NCI-H128 (cell line): ENCODE results near the gene RAB15.

Experiments
- DNase-seq: peaks from one replicate; lab custom pipeline; 2025; ENCODE audit not compliant: unreplicated experiment; lab: John Stamatoyannopoulos, UW

Gene RAB15

GRCh38 chr14:64971943-64972791 lies at the start of gene RAB15:
Gene RAB15, minus strand, starts transcription at chr14:64972336. Its CDS starts 260 bp downstream, at chr14:64972076.
- no peak for DNase-seq

GRCh38 chr14:65019944-65020566 lies 47.9 kb upstream of the RAB15 start:
- no peak for DNase-seq

DNA sequence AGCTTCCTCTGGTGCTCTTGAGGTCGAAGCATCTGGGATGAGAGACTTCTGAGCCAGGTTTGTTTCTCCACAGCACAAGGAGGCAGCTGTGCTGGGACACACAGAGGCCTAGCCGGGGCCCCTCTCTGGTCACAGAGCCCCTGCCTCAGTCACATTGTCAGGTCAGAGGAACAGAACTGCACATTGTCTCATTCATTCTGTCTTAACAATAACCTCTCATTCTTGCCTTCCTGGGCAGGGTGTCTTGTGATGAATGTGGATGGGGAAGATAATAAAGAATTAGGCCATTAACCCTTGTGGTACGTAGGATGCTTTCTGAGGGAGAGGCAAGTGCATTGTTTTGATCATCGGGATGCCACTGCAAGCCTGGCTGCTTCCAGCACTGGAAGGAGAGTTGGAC lies 44.3 kb upstream of the RAB15 start:
- no peak for DNase-seq

DNA sequence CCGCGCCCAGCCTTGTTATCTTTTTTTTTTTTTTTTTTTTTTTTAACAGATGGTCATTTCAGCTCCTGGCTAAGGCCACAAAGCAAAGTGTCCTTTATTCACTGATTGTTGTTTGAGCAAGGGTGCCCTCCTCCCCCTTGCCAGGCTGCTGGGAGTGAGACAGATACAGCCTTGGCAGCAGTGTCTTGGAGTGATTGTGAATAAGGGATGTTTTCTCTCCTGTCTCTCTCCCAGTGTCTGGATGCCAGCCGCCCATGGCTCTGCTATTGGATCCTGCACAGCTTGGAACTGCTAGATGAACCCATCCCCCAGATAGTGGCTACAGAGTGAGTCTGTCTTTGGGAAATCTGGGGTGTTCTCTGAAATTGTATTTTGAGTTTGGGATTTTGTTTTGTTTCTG lies 43.3 kb upstream of the RAB15 start:
- no peak for DNase-seq

GRCh38 chr14:65012353-65012752 lies 40.2 kb upstream of the RAB15 start:
- no peak for DNase-seq

DNA sequence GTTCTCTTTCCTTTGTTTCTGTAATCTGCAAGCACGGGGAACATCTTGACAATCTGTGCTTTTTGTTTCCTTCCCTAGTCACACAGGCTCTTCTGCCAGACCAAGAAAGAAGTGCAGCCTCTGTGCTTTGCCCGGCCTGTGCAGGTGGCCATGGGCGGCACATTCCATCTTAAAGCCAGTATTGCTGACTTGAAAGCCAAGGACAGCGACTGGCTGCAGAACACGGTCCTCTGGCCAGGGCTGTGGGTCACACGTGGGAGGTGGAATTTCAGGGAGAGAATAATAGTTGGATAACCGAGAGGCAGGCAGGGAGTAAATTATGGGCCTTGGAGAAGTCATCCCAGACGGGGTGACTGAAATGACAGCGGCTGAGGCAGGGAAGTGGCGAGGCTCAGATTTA lies 39.4 kb upstream of the RAB15 start:
- DNase-seq, result no peak

DNA sequence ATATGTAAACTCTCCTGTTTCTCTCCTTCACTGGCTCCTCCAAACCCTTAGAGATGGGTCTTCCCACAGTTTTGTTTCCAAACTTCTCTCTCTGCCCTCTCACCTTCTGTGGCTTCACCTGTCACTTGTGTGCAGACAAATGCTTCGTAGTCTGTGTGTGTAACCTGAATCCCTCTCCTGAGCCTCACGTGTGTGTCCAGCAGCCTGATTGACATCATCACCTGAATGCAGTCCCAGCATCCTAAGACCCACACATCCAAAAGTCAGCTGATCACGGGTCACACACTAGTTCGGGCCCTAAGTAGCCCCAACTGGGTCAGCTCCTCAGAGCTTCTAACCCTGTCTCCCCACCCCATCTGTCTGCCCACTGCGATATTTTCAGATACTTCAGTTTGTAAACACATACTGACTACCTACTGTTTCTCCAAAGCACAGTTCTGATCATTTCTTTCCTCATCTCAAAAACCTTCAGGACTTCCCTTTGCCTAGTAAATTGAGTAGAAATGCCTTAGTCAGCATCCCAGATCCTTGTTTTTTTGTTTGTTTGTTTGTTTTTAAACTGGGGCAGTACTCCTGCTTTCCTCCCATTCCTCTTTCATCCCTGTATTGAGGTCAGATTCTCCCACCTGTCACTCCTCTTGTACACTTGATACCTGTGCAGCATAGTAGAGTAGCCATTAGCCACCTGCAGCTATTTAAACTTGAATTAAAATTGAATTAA lies 38.2 kb upstream of the RAB15 start:
- DNase-seq, result no peak

- DNase-seq, result no peak
These were observed 35.1 kb upstream of the RAB15 start for GRCh38 chr14:65007202-65007601.

GRCh38 chr14:65006261-65006721 lies 34.2 kb upstream of the RAB15 start:
- no peak for DNase-seq

DNA sequence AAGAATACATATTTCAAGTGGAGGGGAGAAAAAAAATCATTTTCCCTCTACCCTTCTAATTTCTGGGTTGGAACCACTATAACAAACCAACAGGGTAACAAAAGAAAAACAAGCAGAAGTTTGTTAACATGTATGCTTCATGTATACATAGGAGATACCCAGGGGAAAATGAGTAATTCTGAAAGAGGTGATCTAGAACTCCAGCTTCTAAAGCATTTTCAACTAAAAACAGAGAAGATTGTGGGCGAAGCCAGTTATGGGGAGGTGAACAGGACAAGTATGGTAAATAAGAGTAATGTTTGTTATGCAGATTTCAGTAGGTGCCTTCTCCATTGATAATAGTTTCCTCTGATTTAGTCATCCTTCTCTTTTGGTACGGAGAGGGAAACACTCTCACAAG lies 31.3 kb upstream of the RAB15 start:
- no peak for DNase-seq

GRCh38 chr14:65002586-65003210 lies 30.6 kb upstream of the RAB15 start:
- no peak for DNase-seq

- no peak for DNase-seq
These were observed 29.6 kb upstream of the RAB15 start for GRCh38 chr14:65001723-65002122.

DNA sequence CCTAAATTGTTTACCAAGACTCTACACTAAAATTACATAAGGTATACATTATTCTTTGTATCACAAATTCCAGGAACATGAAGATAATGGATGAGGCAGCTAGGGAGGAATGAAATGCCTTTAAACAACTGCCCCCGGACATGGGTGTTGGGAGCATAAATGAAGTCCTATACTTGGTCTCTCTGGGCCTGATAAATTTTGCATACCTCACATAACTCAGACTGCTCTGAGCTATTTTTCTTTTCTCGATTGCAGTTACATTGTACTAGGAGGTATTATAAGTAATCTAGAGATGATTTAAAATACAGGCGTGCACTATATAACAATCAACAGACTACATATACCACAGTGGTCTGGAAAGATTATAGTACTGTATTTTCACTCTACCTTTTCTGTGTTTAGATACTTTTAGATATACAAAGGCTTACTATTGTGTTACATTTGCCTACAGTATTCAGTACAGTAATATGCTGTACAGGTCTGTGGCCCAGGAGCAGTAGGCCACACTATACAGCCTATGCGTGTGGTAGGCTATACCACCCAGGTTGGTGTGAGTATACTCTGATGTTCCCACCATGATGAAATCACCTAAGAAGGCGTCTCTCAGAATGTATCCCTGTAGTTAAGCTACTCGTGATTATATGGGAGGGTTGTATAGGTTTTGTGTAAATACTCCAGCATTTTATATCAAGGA lies 28.9 kb upstream of the RAB15 start:
- DNase-seq, result no peak

GRCh38 chr14:64998455-64998931 lies 26.4 kb upstream of the RAB15 start:
- no peak for DNase-seq

GRCh38 chr14:64997108-64997794 lies 25.1 kb upstream of the RAB15 start:
- DNase-seq, result no peak

- no peak for DNase-seq
These were observed 23.2 kb upstream of the RAB15 start for GRCh38 chr14:64995291-64995690.

- DNase-seq, result no peak
These were observed 22.4 kb upstream of the RAB15 start for GRCh38 chr14:64994540-64994939.

GRCh38 chr14:64993266-64993930 lies 21.3 kb upstream of the RAB15 start:
- DNase-seq, result no peak

DNA sequence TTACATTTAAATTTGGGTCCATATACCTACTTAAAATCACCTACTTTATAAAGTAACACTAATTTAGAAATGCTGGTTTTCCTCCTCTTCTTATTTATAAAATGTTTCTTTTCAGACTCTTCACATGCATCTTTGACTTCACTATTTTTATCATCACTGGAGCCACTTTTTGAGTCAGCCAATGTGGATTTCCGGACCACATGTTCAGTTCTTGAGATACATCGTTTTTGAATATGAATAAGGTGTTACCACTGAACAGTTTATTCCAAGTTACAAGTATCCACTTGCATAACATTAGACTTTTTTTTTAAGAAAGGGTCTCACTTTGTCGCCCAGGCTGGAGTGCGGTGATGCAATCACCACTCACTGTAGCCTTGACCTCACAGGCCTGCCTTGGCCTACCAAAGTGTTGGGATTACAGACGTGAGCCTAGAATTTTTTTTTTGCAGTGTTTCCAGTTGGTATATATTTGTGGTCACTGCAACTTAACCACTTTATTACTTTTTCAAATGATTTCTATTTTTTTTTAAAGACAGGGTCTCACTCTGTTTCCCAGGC lies 20.3 kb upstream of the RAB15 start:
- no peak for DNase-seq
